ENCODE data around the gene IFT43.

IFT43 gene

GRCh38 chr14:75979648-75980565 lies 5.7 kb upstream of the IFT43 start:
- Histone ChIP-seq H3K27ac (peak overlapping the region; percentile 92 to 97), H3K4me3 (peak overlapping the region; percentile 92)
- DNase-seq (ENCODE audit: low spot score): peak; percentile 81

GRCh38 chr14:75980856-75981255 lies 4.7 kb upstream of the IFT43 start:
- H3K4me3 ChIP-seq: peak overlapping the region; percentile 92
- peak overlapping the region; percentile 92 to 97 for H3K27ac ChIP-seq
- DNase-seq (ENCODE audit: low spot score): no peak

More at GRCh38 chr14:75979648-75980565, 5.7 kb upstream of the IFT43 start:
- no peak for TF ChIP-seq CTCF (IDR thresholded peaks at IDR 0.05)

GRCh38 chr14:75981426-75982265 lies 3.9 kb upstream of the IFT43 start, which contains the start of gene TGFB3:
TSS of gene TGFB3 (minus strand) at chr14:75981995. CDS start at chr14:75980893, 1,102 bp downstream.
- DNase-seq (ENCODE audit: low spot score): peak; percentile 91
- no peak for TF ChIP-seq CTCF (IDR thresholded peaks at IDR 0.05)
- Histone ChIP-seq H3K27ac (peak within 1 kb of the TSS; percentile 92 to 97), H3K4me3 (peak within 1 kb of the TSS; percentile 92)

More at GRCh38 chr14:75980856-75981255, 4.7 kb upstream of the IFT43 start:
- no peak for TF ChIP-seq CTCF (IDR thresholded peaks at IDR 0.05)

- Histone ChIP-seq H3K27ac (peak overlapping the region; percentile 92 to 97), H3K4me3 (peak overlapping the region; percentile 92)
- DNase-seq (ENCODE audit: low spot score): peak; percentile 93
- TF ChIP-seq CTCF (IDR thresholded peaks at IDR 0.05): peak; percentile 36
Measured at GRCh38 chr14:75982266-75983018, 3.1 kb upstream of the IFT43 start.

- TF ChIP-seq CTCF (IDR thresholded peaks at IDR 0.05): no peak
- no peak for DNase-seq (ENCODE audit: low spot score)
- Histone ChIP-seq H3K27ac (peak overlapping the region; percentile 92 to 97), H3K4me3 (peak overlapping the region; percentile 92)
Measured at GRCh38 chr14:75983019-75983358, 2.6 kb upstream of the IFT43 start.

- Histone ChIP-seq H3K4me3 (no peak overlapping the region), H3K27ac (peak overlapping the region; percentile 87 to 97)
- TF ChIP-seq CTCF (IDR thresholded peaks at IDR 0.05): no peak
- no peak for DNase-seq (ENCODE audit: low spot score)
Measured at GRCh38 chr14:75984674-75985073, 889 bp upstream of the IFT43 start.

Data from coronary artery (tissue), 2 donors.